ENCODE measurements around the gene EVI5L. TPM values are rescaled to one million over a fixed set of nuclear protein-coding genes. Genes with fewer than 3 reads are reported as not detected.

The EVI5L gene
- total and polyA plus RNA-seq, 2 donors (not counting 3 experiments of a cell fraction or from before 2014, with no cell fraction given) = 11.9 to 13.5 TPM

GRCh38 chr19:7913652-7914051 lies 83.6 kb downstream of the EVI5L start:
- no peak for FAIRE-seq

More at GRCh38 chr19:7913652-7914051, 83.6 kb downstream of the EVI5L start:
- Histone ChIP-seq H3K4me1 (ENCODE audit: control insufficient read depth, extremely low read depth, insufficient read depth, low read length) (peaks cover 6% of the 10 kb centered on the region), H3K9me3 (replicated peaks; ENCODE audit: control insufficient read depth, insufficient read depth, low read length) (no peaks in the 10 kb centered on the region), H3K9me1 (replicated peaks; ENCODE audit: control insufficient read depth, extremely low read depth, insufficient read depth, low read length) (no peaks in the 10 kb centered on the region), H3K79me2 (ENCODE audit: control insufficient read depth, insufficient read depth, low read length) (no peaks in the 10 kb centered on the region), H3K9ac (replicated peaks; ENCODE audit: extremely low read depth, insufficient read depth, low read length) (no peak overlapping the region), H3K27ac (ENCODE audit: insufficient read depth, low read depth, low read length) (no peak overlapping the region), H2AFZ (ENCODE audit: low read depth, low read length) (no peak overlapping the region), H3K4me2 (ENCODE audit: insufficient read depth, low read length) (no peak overlapping the region), H3K4me3 (replicated peaks in 1 of 3; ENCODE audit: insufficient read depth in 1 of 3, low read depth in 1 of 3, low read length in 3 of 3) (no peak overlapping the region), H4K20me1 (replicated peaks; ENCODE audit: control insufficient read depth, extremely low read depth, insufficient read depth, low read length) (no peaks in the 10 kb centered on the region), H3K27me3 (ENCODE audit: control insufficient read depth in 2 of 2, insufficient read depth in 2 of 2, low read length in 2 of 2) (peaks cover 18 to 30% of the 10 kb centered on the region in 2 experiments), H3K36me3 (ENCODE audit: control insufficient read depth in 2 of 2, extremely low read depth in 1 of 2, insufficient read depth in 2 of 2, low read length in 2 of 2) (peaks cover 0 to 23% of the 10 kb centered on the region in 2 experiments)
- no peak for DNase-seq (ENCODE audit: low read depth, low spot score)
- ChIA-PET POLR2A (no interaction called here), CTCF (interaction anchor here (0.9 kb wide), 1 partner anchor 44 kb away, joined by 3 read pairs; no protein-coding TSS in a partner anchor)
- no peak for TF ChIP-seq GATA2 (IDR thresholded peaks at IDR 0.05; ENCODE audit: insufficient read depth, insufficient read length, low read depth, low read length)
- no peak for TF ChIP-seq FOS (IDR thresholded peaks at IDR 0.05; ENCODE audit: borderline replicate concordance, insufficient read depth, low read length)
- no peak for TF ChIP-seq POLR2A (IDR thresholded peaks at IDR 0.05; ENCODE audit: low read depth, low read length)
- no peak for TF ChIP-seq EZH2 (IDR thresholded peaks at IDR 0.05; ENCODE audit: borderline replicate concordance, low read depth, low read length, severe bottlenecking)
- TF ChIP-seq MAX (IDR thresholded peaks at IDR 0.05; ENCODE audit: insufficient read depth, insufficient read length) = no peak
- no peak for TF ChIP-seq POLR2AphosphoS5 (IDR thresholded peaks at IDR 0.05; ENCODE audit: insufficient read depth, low read depth, low read length)
- TF ChIP-seq MYC (IDR thresholded peaks at IDR 0.05; ENCODE audit: low read depth, low read length) = no peak
- no peak for TF ChIP-seq CTCF (IDR thresholded peaks at IDR 0.05; ENCODE audit: extremely low read depth in 1 of 2, insufficient read depth in 1 of 2, low read depth in 1 of 2, low read length in 2 of 2)
- TF ChIP-seq JUN (IDR thresholded peaks at IDR 0.05; ENCODE audit: borderline replicate concordance, insufficient read depth, insufficient read length, low read depth) = no peak
- dilution Hi-C loops (cut with MboI; ENCODE audit: extremely low pct_ligation_motif_present, low sequenced_read_pairs) = no loop called here
- intact Hi-C loops (cut with micrococcal nuclease) = no loop called here
- no TSS peak for BruUV-seq (replicated peaks)

Data from endothelial cell of umbilical vein (primary cell).